Measurements from ENCODE around the gene GPR78. TPM values are rescaled to one million over a fixed set of nuclear protein-coding genes. Genes with fewer than 3 reads are reported as not detected.

Gene GPR78
- total and polyA plus RNA-seq, 2 of the 13 experiments (the other 11 are each of a cell fraction or from before 2014, with no cell fraction given): 0.01 to 0.07 TPM

- TF ChIP-seq HOXD1 (CRISPR knock-in tag; IDR thresholded peaks at IDR 0.05): no peak
- no peak for TF ChIP-seq HNF4A (CRISPR knock-in tag; IDR thresholded peaks at IDR 0.05)
- no peak for TF ChIP-seq FOXO4 (CRISPR knock-in tag; conservative IDR thresholded peaks at IDR 0.05)
- TF ChIP-seq TBX2 (CRISPR knock-in tag; IDR thresholded peaks at IDR 0.05; ENCODE audit: borderline replicate concordance): 0 out of 2 replicates have a peak, but pooled peaks have one; percentile 41
- no peak for TF ChIP-seq MIER3 (CRISPR knock-in tag; IDR thresholded peaks at IDR 0.05; ENCODE audit: borderline replicate concordance)
- no peak for TF ChIP-seq CREB1 (IDR thresholded peaks at IDR 0.05)
- no peak for TF ChIP-seq CREB1 (CRISPR knock-in tag; IDR thresholded peaks at IDR 0.05)
- peak; percentile 57; the same call in 1 of the 2 replicates for TF ChIP-seq ZNF468 (CRISPR knock-in tag; IDR thresholded peaks at IDR 0.05)
- TF ChIP-seq HNRNPL (IDR thresholded peaks at IDR 0.05; ENCODE audit: low read depth, low read length): no peak
- TF ChIP-seq ZNF784 (CRISPR knock-in tag; IDR thresholded peaks at IDR 0.05; ENCODE audit: borderline replicate concordance): no peak
- no peak for TF ChIP-seq CSRNP2 (CRISPR knock-in tag; conservative IDR thresholded peaks at IDR 0.05; ENCODE audit: low read depth)
- TF ChIP-seq KMT2B (CRISPR knock-in tag; IDR thresholded peaks at IDR 0.05): peak; percentile 54; the same call in 1 of the 2 replicates
- no peak for TF ChIP-seq ZNF660 (CRISPR knock-in tag; IDR thresholded peaks at IDR 0.05; ENCODE audit: borderline replicate concordance, low read depth)
- TF ChIP-seq RNF219 (CRISPR knock-in tag; IDR thresholded peaks at IDR 0.05): no peak
- TF ChIP-seq AKNA (CRISPR knock-in tag; IDR thresholded peaks at IDR 0.05; ENCODE audit: borderline replicate concordance): no peak
- TF ChIP-seq TAF15 (IDR thresholded peaks at IDR 0.05; ENCODE audit: low read depth, low read length, poor library complexity, severe bottlenecking): no peak
- TF ChIP-seq RBM22 (optimal IDR thresholded peaks at IDR 0.05; ENCODE audit: low read length): no peak
- no peak for TF ChIP-seq SETDB1 (CRISPR knock-in tag; IDR thresholded peaks at IDR 0.05; ENCODE audit: borderline replicate concordance)
These were observed at the start of gene GPR78 (continued) for GRCh38 chr4:8580321-8581093.
